GM20000 (cell line): Measurements from ENCODE around the gene CLNS1A.

Source experiments
- DNase-seq: peaks from one replicate; pipeline ENCODE4 v3.0.0; 2012; ENCODE audit warnings: low spot score
- TF ChIP-seq, protein P1 (sequence below): IDR thresholded peaks from 2 replicates; pipeline ENCODE4 v1.5.1; 2012; ENCODE audit warnings: mild to moderate bottlenecking, control low read depth; ENCODE audit errors: extremely low read depth, missing control alignments

The CLNS1A gene, protein sequence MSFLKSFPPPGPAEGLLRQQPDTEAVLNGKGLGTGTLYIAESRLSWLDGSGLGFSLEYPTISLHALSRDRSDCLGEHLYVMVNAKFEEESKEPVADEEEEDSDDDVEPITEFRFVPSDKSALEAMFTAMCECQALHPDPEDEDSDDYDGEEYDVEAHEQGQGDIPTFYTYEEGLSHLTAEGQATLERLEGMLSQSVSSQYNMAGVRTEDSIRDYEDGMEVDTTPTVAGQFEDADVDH

DNA sequence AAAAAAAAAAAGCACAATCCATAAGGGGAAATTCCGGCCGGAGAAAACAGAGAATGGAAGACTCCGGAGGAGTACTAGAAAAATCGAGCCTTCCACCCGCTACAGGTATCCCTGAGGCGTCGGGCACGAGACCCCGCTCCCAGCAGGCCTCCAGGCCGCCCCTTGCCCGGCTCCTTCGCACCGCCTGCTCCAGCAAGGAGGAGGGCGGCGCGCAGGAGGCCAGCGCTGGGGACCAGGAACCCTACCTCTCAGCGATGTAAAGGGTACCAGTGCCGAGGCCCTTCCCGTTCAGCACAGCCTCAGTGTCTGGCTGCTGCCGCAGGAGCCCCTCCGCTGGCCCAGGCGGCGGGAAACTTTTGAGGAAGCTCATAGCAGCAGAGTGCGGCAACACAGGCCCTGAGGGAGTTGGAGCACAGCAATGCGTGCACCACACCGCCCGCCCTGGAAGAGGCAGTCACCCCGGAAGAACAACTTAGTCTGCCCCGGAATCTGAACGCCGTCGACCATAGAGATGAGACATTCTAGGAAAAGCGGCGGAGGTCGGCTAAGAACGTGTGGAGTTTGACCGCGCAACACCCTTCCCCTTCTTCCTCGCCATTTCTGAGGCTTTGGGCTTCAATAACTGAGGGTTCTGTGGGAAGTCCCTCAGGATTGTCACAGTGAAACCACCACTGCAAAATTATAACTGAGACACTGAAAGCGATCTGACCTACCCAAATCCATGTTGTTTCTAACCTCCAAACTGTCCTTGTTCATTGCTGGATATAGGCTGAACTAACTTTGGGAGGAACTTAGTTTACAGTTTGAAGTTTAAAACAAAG, at the start of gene CLNS1A:
Gene CLNS1A, minus strand, starts transcription at position 450 of the 821 bp plus-strand sequence. Its CDS starts 80 bp downstream, at position 370.
- DNase-seq: peak; percentile 82
- TF ChIP-seq, protein P1, sequence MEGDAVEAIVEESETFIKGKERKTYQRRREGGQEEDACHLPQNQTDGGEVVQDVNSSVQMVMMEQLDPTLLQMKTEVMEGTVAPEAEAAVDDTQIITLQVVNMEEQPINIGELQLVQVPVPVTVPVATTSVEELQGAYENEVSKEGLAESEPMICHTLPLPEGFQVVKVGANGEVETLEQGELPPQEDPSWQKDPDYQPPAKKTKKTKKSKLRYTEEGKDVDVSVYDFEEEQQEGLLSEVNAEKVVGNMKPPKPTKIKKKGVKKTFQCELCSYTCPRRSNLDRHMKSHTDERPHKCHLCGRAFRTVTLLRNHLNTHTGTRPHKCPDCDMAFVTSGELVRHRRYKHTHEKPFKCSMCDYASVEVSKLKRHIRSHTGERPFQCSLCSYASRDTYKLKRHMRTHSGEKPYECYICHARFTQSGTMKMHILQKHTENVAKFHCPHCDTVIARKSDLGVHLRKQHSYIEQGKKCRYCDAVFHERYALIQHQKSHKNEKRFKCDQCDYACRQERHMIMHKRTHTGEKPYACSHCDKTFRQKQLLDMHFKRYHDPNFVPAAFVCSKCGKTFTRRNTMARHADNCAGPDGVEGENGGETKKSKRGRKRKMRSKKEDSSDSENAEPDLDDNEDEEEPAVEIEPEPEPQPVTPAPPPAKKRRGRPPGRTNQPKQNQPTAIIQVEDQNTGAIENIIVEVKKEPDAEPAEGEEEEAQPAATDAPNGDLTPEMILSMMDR: no peak

DNA sequence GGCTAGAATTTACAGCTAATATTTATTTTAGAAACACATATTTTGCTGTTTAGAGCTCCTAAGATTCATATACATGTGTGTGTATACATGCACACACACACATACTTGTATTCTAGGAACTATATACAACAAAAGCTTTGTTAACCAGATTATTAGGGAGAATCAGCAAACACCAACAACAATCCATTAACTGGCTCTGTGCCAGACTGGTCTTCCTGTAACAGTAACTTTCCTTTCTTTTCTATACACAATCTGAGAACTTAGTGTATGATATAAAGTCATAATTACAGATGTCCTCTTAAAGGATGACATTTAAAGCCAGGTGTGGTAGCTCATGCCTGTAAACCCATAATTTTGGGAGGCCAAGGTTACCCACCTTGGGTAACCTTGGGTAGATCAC, 49.5 kb upstream of the CLNS1A start:
- TF ChIP-seq, protein P1: no peak
- no peak for DNase-seq

DNA sequence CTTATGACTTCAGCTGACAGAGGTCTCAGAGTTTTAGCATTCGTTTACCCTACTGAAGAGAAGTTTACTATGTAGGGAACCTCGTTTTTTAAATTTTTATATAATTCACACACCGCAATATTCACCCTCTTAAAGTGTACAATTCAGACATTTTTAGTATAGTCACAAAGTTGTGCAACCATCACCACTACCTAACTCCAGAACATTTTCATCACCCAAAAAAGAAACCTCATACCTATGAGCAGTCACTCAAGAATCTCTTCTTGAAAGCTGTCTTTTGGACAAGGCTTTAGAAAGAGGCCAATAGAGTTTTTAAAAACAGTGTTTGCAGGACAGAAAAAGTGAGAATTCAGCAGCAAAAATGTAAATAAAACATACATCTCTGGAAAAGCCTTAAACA, 39.5 kb upstream of the CLNS1A start:
- TF ChIP-seq, protein P1: no peak

DNA sequence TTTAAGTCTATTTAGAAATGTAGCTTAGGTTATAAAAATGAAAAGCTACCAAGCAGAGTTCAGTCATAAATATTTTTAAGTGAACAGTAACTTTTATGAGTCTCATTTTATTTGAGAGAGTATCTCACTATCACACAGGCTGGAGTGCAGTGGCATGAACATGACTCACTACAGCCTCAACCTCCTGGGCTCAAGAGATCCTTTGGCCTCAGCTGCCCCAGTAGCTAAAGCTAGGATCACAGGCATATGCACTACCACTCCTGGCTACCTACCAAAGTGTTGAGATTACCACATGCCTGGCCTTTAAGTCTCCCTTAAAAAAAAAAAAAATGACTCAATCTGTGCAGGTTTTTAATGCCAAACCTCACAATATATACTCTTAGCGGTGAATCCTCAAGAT, 34.7 kb upstream of the CLNS1A start:
- no peak for DNase-seq
- TF ChIP-seq, protein P1: no peak

More for the DNA sequence above, 39.5 kb upstream of the CLNS1A start:
- DNase-seq: no peak

DNA sequence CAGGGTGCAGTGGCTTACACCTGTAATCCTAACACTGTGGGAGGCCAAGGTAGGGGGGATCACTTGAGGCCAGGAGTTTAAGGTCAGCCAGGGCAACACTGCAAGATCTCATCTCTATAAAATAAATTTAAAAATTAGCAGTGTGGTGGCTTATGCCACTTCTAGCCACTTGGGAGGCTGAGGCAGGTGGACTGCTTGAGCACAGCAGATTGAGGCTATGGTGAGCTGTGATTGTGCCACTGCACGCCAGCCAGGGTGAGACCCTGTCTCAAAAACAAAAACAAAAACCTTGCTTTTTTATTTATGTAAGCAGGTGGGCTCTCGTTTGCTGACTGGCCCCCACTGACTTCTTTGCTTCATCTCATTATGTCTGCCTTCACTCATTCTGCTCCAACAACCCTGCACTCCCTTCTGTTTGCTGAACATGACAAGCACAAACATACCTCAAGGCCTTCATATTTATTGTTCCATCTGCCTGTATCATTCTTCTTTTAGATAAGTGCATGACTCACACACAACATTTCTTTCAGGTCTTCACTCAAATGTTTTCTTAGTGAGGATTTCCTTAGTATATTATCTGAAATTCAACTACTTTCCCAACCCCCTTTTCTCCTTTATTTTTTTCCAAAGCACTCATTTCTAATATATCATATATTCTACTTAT, 32.4 kb upstream of the CLNS1A start:
- TF ChIP-seq, protein P1: no peak
- no peak for DNase-seq

DNA sequence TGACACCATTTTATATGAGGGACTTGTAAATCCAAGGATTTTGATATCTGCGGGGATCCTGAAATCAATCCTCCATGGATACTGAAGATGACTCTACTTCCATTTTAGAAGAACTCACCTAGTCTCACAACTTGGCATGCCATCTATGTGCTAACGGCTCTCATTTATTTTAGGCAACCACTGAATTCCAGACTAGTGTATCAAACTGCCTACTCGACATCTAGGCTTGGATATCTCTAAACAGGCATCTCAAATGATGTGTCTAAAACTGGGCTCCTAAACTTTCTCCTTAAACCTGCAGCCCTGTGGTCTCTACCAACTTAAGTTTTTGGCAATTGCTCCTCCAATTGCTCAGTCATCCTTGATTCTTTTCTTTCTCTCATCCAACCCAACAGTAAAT, 31.2 kb upstream of the CLNS1A start:
- DNase-seq: no peak
- TF ChIP-seq, protein P1: no peak

DNA sequence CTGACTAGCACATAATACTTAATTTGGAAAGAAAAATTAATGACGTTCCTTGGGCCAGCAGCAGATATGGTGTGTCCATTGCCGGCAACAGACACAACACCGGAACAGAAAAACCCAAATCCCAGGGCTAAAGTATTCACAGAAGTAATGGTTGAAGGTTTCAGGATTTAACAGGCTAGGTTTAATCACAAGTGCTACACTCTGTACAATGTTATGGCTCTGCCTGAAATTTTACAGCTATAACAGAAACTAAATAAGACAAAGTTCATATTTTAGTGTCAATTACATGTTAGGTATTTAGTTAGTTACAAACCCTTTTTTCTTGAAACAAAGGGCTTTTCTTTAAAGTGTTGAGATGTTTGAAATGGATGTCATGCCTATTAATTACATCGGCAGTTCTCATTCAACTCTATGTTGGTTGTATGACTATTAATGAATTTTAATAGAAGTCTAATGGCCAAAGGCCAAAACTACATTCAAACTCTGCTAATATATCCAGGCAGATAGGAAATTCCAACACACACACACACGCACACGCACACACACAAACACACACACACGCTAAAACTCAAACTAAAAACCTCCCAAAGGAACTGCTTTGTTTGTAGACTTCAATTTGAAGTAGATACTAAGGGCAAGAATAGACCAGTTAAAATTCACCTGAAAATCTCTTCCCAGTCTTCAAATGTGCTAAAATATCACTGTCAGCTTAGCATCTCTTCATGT, 27.8 kb upstream of the CLNS1A start:
- TF ChIP-seq, protein P1: no peak
- DNase-seq: no peak
